ENCODE results near the gene PAX2.

GRCh38 chr10:100792574-100792973 is 47.2 kb downstream of the PAX2 start:
- TF ChIP-seq CTCF (IDR thresholded peaks at IDR 0.05): no peak
- TF ChIP-seq ZNF396 (CRISPR knock-in tag; IDR thresholded peaks at IDR 0.05; ENCODE audit: borderline replicate concordance): no peak
- TF ChIP-seq ZMAT4 (CRISPR knock-in tag; IDR thresholded peaks at IDR 0.05): no peak
- TF ChIP-seq JUN (CRISPR knock-in tag; IDR thresholded peaks at IDR 0.05): no peak
- no peak for TF ChIP-seq HMGXB4 (CRISPR knock-in tag; IDR thresholded peaks at IDR 0.05)
- no peak for TF ChIP-seq ZNF263 (CRISPR knock-in tag; IDR thresholded peaks at IDR 0.05; ENCODE audit: low read depth)
- no peak for TF ChIP-seq ZBTB43 (CRISPR knock-in tag; IDR thresholded peaks at IDR 0.05)
- TF ChIP-seq JAZF1 (CRISPR knock-in tag; IDR thresholded peaks at IDR 0.05): no peak

Data from WTC11 (cell line).